Activated CD8-positive, alpha-beta memory T cell treated with anti-CD3 and anti-CD28 coated beads for 48 hours (primary cell): Measurements from ENCODE around the gene NMT1.
"Not testable (repeated sequence)": the region's sequence is repeated elsewhere in the genome, so short reads cannot be mapped to it uniquely, and the experiment has no call there.

ENCODE experiments used
- DNase-seq, 3 experiments: peaks; one replicate each; pipeline ENCODE4 v3.0.0-alpha.2; 2020; ENCODE audit warnings: low read depth in 2 of 3, low spot score in 2 of 3

The NMT1 gene

DNA sequence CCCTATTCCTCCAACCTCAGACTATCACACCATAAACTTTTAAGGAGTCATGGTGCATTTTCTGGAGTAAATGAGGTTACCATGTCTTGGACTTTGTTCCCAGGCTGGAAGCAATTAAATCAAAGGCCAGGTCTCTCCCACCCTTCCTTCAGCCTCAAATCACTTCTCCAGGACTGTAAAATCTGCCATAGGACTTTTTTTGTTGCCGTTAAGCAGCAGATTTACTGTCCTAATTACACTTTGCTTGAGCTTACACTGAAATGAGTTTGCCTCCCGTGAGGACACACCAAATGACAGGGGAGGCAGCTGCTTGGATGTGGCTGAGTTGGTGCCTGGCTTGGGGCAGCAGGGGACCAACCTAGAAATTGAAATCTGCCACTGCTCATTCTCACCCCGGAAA lies 24.4 kb upstream of the NMT1 start:
- no peak for DNase-seq

DNA sequence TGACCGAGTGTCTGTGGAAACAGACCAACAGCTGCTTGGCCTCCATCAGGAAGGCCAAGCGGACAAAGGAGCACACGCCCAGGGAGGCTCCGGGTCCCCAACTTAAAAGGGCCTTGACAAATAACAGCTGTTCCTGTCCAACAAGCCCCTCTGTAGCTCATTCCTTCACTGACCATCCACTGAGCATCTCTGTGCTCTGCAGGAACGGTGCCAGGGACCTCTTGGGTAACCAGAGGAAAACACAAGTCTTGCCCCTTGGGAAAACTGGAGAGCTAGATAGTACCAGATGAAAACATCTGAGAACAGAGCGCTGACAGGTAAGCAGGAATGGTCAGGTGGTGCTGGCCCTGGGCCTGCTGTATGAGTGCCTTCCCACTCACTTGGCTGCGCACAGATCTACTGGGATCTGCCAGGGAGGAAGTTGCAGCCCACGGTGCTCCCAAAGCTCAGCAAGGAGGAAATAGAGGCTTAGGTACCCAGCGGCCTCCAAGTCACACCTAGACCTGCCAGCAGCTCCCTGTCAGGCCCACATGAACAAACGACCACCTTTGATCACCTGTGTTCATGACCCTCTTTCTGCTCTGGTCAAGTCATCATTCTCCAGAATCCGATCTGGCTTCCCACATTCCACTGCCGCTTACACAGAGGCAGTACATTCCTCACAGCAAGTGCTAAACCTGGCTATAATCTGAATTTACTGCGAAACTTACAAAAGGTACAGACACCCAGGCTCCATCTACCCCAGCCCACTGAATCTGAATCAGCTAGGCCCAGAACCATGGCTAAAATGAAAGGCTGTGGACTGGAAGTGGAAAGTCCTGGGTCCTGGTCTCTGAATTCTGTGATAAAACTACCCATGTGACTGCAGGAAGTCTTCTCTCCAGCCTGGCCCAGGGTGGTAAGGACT lies 22.1 kb upstream of the NMT1 start:
- no peak for DNase-seq

DNA sequence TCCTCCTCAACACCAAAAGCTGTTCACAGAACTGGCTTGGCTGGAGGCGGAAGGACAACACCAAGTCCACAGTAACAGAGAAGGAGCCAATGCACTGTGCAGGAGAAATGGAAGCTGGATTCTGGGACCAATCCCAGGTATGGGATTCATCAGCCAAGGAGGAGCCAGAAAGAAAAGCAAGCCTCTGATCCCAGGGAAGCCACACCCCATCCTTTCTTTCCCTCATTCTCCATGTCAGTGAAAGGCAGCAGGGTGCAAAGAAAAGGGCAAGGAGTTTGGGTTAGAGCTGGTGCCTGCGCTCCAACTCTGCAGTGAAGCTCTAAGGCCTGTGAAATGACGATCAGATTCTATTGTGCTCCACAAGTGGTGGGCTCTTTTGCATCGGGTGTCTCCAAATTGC lies 20.7 kb upstream of the NMT1 start:
- no peak for DNase-seq

DNA sequence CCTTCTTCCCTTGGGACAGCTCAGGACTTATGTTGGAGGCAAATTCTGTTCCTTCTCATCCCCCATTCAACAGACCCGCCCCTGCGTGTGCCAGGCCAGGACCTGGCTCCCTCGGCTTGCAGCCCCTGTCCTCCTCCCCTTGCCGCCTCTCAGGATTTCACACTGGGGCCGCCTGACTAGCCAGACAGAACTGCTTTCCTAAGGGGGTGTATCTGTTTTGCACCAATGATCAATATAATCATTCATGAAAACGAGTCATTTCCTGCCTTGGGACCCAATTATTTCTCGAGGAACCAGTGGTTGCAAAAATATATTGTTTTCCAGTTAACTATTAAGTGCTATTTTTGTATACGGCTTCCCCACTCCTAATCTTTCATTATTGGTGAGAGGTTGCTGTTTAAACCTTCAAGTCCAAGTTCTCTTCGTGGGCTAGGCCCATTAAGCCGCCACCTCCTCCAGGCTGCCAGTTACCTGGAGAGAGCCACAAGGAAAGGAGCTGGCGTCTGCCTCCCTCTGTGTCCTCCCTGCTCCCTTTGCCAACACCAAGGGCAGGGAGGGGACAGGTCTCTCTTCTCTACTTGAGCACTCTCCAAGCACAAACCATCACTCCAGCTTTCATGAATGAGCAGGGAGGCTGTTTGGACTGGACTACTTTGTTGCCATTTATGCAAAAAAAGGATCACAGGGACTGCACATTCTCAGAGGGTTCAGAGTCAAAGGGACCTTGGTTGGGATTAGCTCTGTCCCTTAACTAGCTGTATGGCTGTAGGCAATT lies 18.6 kb upstream of the NMT1 start:
- DNase-seq, result no peak

DNA sequence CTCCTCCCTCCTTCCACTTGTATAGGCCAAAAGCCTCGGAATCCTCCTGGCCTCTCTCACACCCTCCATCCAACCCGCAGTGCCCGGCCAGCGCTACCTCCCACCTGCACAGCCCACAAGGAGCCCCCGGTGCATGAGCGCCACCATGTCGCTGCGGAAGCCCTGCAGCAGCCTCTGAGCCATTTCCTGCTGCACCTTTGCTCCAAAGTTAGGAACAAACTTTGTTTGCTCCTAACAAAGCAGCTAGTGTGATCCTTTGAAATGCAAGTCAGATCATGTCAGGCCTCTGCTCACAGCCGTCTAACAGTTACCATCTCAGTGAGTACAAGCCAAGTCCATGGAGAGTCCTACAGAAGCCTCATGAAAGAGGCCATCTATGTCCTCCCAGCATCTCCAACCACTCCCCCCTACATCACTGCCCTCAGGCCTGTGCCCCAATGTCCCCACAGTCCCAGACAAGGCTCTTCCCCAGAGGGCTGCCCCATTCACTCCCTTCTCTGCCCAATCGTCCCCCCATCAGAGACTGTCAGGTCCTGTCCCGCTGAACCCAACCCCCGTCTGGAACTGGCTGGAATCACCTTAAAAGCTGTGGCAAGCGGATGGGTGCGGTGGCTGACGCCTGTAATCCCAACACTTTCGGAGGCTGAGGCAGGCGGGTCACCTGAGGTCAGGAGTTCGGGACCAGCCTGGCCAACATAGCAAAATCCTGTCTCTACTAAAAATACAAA lies 17.1 kb upstream of the NMT1 start:
- no peak for DNase-seq

DNA sequence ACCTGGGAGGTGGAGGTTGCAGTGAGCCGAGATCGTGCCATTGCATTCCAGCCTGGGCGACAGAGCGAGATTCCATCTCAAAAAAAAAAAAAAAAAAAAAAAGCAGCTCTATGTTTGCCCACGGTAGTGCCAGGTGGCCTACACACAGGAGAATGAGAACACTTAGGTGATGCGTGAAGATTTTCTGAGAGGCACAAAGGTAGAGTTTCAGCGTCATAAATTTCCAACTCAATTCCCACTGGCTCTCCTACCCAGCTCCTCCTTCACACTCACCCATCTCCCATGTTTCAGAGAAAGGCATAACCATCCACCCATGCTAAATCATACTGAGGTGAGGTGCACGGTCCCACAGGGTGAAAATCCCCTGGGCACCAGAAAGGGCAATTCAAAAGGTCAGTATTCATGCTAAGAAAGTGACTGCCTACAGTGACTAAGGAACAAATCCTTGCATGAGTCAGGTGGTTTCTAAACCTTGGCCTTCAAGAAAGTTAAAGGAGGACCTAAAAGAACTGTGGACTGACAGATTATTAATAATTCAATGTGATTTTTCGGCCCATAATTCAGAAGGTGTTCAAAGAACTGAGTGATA lies 14.5 kb upstream of the NMT1 start:
- no peak for DNase-seq

DNA sequence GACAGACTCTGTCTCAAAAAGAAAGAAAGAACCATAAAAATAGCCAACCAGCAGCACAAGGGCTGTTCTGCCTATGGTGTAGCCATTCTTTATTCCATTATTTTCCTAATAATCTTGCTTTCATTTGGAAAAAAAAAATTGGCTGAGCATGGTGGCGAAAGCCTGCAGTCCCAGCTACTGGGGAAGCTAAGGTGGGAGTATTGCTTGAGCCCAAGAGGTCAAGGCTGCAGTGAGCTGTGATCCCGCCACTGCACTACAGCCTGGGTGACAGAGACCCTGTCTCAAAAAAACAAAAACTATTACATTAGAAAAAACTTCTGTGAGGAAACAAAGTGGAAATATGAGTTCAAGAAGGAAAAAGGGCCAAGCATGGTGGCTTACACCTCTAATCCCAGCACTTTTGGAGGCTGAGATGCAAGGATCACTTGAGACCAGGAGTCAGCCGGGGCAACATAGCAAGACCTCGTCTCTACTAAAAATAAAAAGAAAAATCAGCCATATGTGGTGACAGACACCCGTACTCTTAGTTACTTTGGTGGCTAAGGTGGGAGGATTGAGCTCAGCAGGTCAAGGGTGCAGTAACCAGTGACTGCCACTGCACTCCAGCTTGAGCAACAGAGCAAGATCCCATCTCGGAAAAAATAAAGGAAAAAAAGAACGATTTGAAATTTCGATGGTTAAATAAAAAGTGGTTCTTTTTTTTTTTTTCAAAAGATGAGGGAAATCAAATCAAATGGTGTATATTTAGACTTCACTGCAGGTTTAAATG lies 12.1 kb upstream of the NMT1 start:
- no peak for DNase-seq

DNA sequence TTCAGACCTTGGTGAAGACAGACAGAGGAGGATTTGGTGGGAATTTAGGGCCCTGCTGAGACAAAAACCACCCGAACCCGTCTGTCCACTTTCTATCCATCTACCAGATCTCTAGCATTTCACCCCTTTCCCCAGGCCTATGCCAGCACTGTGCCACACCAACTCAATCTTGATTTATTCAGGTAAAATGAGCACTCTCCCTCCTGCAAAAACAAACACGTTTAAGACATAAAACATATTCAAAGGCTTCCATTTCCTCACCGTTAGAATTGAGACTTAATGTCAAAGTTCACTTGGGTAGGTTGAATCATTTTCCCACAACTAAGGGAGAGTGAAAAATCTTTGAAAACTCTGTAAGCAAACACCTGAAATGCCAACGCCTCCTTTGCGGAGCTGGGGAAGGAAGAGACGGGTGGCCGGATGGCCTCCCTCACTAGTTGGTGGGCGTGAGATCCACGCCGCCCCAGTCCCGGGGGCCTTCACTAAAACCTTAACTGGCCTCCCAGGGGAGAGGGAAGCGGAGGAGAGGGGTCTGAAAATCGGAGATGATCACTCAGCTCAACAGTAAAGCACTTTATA lies 10.5 kb upstream of the NMT1 start:
- DNase-seq, result peak; percentile 6 to 22 (median 17)

DNA sequence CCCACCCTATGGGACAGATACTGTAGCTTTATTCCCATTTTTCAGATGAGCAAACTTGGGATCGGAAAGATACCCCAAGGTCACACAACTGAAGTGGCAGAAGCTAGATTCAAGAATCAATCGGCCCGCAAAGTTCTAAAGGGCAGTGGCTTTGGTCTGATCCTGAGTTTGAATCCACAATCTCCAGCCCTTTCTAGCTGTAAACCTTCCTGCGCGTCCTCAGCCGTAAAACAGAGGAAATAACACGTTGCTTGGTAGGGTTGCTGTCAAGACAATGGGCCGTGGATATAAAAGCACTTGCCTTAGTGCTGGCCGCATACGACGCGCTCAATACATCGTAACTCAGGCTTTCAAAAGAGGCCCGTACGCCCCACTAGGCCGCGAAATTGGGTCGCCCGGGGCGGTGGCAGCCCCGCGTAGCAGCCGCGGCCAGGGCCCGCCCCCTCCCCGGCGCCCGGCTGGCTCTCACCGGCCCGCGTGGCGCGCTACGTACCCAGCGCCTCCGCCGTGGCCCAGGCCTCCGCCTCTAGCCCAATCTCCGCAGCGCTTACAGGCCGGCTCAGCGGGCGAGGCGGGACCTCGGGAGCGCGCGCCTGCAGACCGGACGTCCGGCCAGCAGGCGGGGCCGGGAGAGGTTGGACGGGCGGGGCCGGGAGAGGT lies 9.9 kb upstream of the NMT1 start, which contains the start of gene DCAKD:
Gene DCAKD, minus strand, starts transcription at position 573 of the 660 bp plus-strand sequence. CDS start 16,747 bp downstream, outside the sequence.
- DNase-seq, result peak; percentile 62 to 86 (median 69)

DNA sequence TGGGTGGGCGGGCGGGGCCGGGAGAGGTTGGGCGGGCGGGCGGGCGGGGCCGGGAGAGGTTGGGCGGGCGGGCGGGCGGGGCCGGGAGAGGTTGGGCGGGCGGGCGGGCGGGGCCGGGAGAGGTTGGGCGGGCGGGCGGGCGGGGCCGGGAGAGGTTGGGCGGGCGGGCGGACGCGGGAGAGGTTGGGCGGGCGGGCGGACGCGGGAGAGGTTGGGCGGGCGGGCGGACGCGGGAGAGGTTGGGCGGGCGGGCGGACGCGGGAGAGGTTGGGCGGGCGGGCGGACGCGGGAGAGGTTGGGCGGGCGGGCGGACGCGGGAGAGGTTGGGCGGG lies 9.4 kb upstream of the NMT1 start:
- not testable (repeated sequence) for DNase-seq

DNA sequence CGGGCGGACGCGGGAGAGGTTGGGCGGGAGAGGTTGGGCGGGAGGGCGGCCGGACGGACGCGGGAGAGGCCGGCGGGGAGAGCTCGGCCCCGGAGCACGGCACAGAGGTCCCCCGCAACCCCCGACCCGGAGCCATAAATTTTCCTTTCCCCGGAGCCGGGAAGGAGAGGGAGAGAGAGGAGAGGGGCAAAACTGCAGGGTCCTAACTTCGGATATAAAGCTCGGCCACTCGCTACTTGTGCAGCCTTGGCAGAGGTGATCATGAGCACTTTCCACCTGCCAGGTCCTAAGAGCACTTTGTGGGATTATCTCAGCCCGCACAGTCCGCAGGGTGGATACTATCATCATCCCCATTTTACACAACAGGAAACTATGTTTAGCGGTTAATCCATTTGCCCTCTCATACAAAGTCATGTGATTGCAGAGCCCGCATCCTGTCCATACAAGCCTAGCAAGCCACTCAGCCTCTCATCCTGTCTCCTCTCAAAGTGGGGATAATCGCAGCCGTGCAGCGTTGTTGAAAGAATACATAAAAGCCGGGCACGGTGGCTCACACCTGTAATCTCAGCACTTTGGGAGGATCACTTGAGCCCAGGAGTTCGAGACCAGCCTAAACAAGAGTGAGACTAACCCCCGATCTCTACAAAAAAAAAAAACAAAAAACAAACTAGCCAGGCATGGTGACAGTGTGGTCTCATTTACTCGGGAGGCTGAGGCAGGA lies 8.9 kb upstream of the NMT1 start:
- peak in 2 of 3 experiments; percentile 9 to 12 for DNase-seq

DNA sequence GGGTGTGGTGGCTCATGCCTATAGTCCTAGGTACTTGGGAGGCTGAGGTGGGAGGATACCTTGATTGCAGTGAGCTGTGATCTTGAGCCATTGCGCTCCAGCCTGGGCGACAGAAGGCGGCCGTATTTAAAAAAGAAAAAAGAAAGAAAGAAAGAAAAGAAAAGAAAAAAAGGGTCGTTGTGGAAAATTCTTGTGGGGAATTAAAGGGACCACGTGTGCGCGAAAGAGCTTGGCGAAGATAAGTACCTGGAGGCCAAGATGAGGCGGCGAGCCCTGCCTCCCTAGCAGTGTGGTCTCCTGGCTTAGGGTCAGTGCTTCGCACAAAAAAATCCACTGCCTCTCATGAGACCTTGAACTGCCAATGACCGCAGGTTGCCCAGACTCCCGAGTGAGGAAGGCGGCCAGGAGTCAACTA lies 728 bp upstream of the NMT1 start:
- DNase-seq, result peak in 1 of 3 experiments; percentile 18

DNA sequence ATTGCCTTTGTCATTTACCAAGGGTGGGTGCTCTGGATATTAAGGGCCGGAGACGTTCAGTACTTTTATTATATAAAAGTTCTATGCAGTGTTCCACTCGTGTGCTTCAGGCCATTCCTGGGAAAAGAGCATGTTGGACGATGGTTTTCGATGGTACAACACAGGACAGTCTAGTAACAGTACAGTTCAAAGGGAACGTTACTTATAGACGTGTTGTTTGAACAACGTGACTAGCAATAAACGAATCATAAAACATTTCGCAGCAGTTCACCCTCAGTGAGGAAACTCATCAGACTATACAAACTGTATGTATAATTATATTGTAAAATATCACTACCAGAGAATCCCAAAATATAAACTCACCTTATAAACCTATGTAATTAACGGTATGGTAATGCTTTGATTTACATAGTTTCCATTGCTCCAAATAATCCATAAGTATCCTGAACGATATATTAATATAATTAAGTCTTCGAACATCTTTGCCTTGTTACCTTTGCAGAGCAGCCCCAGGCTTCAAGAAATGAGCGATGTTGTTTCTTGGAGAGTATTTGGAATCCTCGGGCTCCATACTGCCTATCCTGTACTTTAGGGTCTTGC lies 589 bp downstream of the NMT1 start:
- no peak for DNase-seq

DNA sequence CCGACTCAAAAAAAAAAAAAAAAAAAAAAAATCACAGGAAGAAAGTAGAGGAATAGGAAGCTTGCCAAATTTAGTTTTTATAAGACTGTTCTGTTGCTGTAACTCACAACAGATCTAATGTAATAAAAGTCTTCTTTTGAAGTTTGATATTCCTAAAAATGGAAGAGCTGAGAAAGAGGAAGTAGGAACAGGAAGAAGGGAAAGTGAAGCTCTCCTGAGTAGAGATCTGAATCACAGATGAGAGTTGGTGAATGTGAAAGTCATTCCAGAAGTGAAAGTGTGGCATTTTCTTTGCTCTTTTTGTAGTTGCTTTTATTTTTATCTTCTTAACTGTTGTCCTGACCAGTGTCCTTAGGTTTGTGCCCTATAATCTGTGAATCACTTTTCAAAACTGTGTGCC lies 2.1 kb downstream of the NMT1 start:
- DNase-seq, result no peak

DNA sequence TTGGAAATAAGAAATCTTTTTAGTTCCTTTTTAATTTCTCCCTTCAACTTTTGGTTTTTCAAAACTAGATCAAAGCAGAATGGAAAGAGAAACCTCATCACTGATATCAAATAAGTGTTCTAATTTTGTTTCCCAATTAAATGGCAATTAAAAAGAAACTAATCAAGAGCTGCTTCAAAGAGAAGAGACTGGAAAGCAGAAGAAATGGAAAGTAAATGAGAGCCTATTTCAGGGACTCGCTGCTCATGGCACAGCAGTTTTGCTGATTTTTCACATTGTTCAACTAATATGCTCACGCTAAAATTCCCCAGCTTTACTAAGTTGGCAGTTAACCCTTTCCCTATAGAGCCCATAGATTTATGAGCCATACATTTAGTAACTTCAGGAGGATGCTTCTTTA lies 6.5 kb downstream of the NMT1 start:
- DNase-seq, result no peak

DNA sequence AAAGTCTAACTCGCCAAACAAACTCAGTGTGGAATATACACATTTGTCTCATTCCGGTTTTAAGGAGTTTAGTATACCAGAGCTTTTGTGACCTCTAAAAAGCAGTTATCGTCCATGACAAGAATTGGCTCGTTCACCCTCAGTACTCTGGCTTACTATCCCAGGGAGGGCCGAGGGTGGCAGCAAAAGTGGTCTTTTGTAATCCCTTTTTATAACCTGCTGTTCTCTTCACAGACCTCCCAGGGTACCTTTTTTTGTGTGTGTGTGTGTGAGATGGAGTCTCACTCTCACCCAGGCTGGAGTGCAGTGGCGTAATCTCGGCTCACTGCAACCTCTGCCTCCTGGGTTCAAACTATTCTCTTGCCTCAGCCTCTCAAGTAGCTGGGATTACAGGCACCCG lies 8.9 kb downstream of the NMT1 start:
- no peak for DNase-seq

DNA sequence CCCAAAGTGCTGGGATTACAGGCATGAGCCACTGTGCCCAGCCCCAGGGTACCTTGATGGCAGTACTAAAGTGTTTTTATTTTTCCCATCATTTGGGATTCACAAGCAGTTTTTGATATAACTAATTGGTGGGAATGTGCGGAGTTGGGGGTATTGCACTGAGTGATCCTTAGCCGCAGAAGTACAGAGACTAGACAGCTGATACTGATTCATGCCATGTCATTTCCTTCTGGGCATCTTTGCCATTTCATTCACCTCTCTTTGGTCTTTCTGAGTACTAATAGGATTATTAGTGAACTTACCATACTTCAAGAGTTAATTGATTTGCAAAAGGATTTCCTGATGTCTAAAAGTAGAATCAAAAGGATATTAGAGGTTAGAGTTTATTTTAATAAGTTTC lies 9.7 kb downstream of the NMT1 start:
- DNase-seq, result no peak

DNA sequence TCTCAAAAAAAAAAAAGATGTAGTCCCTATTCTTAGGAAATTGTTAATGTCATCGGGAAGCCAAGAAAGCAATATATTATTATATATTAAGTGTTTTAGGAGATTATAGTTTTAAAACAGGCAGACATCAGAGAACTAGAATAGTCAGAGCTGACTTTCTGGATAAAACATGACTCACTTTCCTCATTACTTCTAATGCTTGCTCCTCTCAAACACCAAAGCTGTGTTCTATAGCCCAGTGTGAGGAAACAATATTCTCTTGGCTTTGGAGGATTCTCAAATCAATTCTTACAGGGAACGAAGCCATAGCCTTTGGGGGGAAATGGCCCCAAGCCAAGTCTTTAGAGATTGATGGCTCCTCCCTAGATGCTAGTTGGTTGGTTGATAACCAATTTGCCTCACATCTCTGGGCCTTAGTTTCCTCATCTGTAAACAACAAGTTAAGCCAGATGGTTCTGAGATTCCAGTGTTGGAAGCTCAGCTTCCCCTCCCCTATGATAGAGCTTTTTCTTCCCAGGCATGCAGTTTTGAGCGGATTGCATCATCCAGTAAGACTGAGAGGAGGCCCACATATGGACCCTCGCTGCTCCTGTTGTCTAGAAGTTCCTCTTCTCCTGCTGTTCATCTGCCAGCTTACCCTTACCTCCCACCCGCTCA lies 12.4 kb downstream of the NMT1 start:
- DNase-seq, result no peak
